Suprapubic skin (tissue), 4 donors: ENCODE data around the gene IYD. TPM values are rescaled to one million over a fixed set of nuclear protein-coding genes. Genes with fewer than 3 reads are reported as not detected.

ENCODE experiments used
- DNase-seq, 2 donors: peaks; one replicate each; pipeline ENCODE4 v3.0.0-alpha.2; 2019; ENCODE audit warnings: low spot score in 2 of 2
- H3K27ac ChIP-seq: fragments of 200-600 bp; sonication (generic); one replicate; pipeline ENCODE4 v1.5.1; 2019
- H3K27me3 ChIP-seq: fragments of 200-600 bp; sonication (generic); one replicate; pipeline ENCODE4 v1.5.1; 2019
- H3K36me3 ChIP-seq: fragments of 200-600 bp; sonication (generic); one replicate; pipeline ENCODE4 v1.5.1; 2019
- H3K4me1 ChIP-seq: fragments of 200-600 bp; sonication (generic); one replicate; pipeline ENCODE4 v1.5.1; 2019
- H3K4me3 ChIP-seq: fragments of 200-600 bp; sonication (generic); one replicate; pipeline ENCODE4 v1.5.1; 2019; ENCODE audit warnings: mild to moderate bottlenecking
- H3K9me3 ChIP-seq: fragments of 200-600 bp; sonication (generic); one replicate; pipeline ENCODE4 v1.5.1; 2019
- EP300 ChIP-seq: sonication (generic); formaldehyde crosslinking; IDR thresholded peaks from one replicate; pipeline ENCODE4 v1.6.1; 2017; ENCODE audit warnings: antibody characterized with exemption
- POLR2A ChIP-seq, 2 donors: fragments of 450-650 bp; IDR thresholded peaks; one replicate each; pipeline ENCODE4 v1.6.1; 2017; ENCODE audit warnings: antibody characterized with exemption in 2 of 2, mild to moderate bottlenecking in 2 of 2, moderate library complexity in 2 of 2
- POLR2AphosphoS5 ChIP-seq, 3 donors: sonication (generic); formaldehyde crosslinking; IDR thresholded peaks; one replicate each; pipeline ENCODE4 v1.6.1; 2017; ENCODE audit warnings: antibody characterized with exemption in 3 of 3
- WGBS: methylation state at CpG from one replicate; pipeline ENCODE4 v1.1.5; 2018; 5-methylcytosine and 5-hydroxymethylcytosine counted together
- total RNA-seq, 4 donors: library from RNA; depleted of rRNA; stranded (reverse); fragments of >200 nt; gene quantifications; one replicate each; pipeline ENCODE4 v1.1.0, GENCODE V29; 2016
- TF ChIP-seq, protein P1 (sequence below), 2 donors: fragments of 200-600 bp in 1 of 2; fragments of 450-650 bp in 1 of 2; sonication (generic) in 1 of 2; IDR thresholded peaks; one replicate each; pipeline ENCODE4 v1.5.1; 2016 to 2019; ENCODE audit warnings: antibody characterized with exemption in 2 of 2, mild to moderate bottlenecking in 1 of 2, moderate library complexity in 1 of 2

IYD gene
- total RNA-seq, 4 donors from 2014 or later = 0.13 to 3.0 (median 1.6) TPM

GRCh38 chr6:150410399-150410798 lies 41.6 kb downstream of the IYD start:
- no peak for DNase-seq
- Histone ChIP-seq H3K27me3 (peaks cover 10% of the 10 kb centered on the region), H3K4me3 (no peak overlapping the region), H3K36me3 (no peaks in the 10 kb centered on the region), H3K9me3 (no peaks in the 10 kb centered on the region), H3K4me1 (peaks cover 25% of the 10 kb centered on the region), H3K27ac (no peak overlapping the region)
- TF ChIP-seq EP300 = no peak
- TF ChIP-seq POLR2A (IDR thresholded peaks at IDR 0.05) = no peak
- no peak for TF ChIP-seq POLR2AphosphoS5 (IDR thresholded peaks at IDR 0.05)
- TF ChIP-seq, protein P1, sequence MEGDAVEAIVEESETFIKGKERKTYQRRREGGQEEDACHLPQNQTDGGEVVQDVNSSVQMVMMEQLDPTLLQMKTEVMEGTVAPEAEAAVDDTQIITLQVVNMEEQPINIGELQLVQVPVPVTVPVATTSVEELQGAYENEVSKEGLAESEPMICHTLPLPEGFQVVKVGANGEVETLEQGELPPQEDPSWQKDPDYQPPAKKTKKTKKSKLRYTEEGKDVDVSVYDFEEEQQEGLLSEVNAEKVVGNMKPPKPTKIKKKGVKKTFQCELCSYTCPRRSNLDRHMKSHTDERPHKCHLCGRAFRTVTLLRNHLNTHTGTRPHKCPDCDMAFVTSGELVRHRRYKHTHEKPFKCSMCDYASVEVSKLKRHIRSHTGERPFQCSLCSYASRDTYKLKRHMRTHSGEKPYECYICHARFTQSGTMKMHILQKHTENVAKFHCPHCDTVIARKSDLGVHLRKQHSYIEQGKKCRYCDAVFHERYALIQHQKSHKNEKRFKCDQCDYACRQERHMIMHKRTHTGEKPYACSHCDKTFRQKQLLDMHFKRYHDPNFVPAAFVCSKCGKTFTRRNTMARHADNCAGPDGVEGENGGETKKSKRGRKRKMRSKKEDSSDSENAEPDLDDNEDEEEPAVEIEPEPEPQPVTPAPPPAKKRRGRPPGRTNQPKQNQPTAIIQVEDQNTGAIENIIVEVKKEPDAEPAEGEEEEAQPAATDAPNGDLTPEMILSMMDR (IDR thresholded peaks at IDR 0.05) = no peak
- WGBS = 50% methylated on average over 4 of the region's 4 CpGs

GRCh38 chr6:150410906-150411305 lies 42.1 kb downstream of the IYD start:
- Histone ChIP-seq H3K9me3 (no peaks in the 10 kb centered on the region), H3K27ac (no peak overlapping the region), H3K27me3 (peaks cover 10% of the 10 kb centered on the region), H3K36me3 (no peaks in the 10 kb centered on the region), H3K4me3 (no peak overlapping the region), H3K4me1 (peaks cover 25% of the 10 kb centered on the region)
- WGBS = 56% methylated on average over 2 of the region's 2 CpGs
- no peak for DNase-seq
- TF ChIP-seq EP300 = no peak
- TF ChIP-seq, protein P1 (IDR thresholded peaks at IDR 0.05) = no peak
- TF ChIP-seq POLR2AphosphoS5 (IDR thresholded peaks at IDR 0.05) = no peak
- no peak for TF ChIP-seq POLR2A (IDR thresholded peaks at IDR 0.05)

DNA sequence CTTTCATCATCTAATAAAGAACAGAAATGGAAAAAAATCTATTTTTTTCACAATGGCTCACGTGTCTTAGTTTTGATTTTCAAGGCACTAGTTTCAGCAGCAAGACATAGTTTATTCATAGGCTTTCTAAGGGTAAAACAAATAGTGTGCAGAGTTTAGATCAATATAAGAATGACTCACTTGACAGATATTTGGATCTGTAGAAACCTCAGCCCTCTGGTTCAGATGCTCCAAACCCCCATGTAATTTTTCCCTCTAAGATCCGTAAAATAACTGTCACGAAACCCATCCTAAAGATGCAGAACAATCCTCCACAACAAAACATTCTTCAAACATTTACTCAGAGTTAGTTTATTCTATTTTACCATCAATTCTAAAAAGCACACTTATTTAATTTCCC lies 43.4 kb downstream of the IYD start:
- 87% methylated on average over 3 of the region's 3 CpGs for WGBS
- H3K4me1 ChIP-seq = peaks cover 25% of the 10 kb centered on the region
- peaks cover 6% of the 10 kb centered on the region for H3K27me3 ChIP-seq
- TF ChIP-seq, protein P1 (IDR thresholded peaks at IDR 0.05) = no peak
- TF ChIP-seq POLR2A (IDR thresholded peaks at IDR 0.05) = no peak
- no peak for TF ChIP-seq EP300
- no peak for TF ChIP-seq POLR2AphosphoS5 (IDR thresholded peaks at IDR 0.05)
- H3K27ac ChIP-seq = no peak overlapping the region
- no peak overlapping the region for H3K4me3 ChIP-seq
- no peaks in the 10 kb centered on the region for H3K36me3 ChIP-seq
- H3K9me3 ChIP-seq = no peaks in the 10 kb centered on the region
- DNase-seq = no peak

DNA sequence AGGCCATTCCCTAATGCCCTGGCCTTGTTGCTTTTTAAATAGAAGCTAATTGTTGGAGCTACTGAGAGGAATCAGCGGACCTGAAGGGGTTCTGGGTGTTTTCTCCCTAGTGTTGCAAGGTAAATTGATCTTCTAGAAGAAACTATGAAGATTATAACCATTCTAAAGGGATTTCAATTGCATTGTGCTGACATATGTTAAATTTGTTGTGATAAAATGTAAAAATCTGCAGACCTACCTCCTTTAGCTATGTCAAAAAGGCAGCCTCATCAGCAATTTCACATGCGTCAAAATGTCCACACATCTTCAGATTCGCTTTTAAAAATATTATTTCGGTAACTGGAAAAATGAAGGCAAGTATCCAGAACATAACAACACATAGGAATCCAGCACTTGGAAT lies 44.4 kb downstream of the IYD start:
- no peak overlapping the region for H3K4me3 ChIP-seq
- 60% methylated on average over 4 of the region's 4 CpGs for WGBS
- TF ChIP-seq POLR2A (IDR thresholded peaks at IDR 0.05) = no peak
- TF ChIP-seq, protein P1 (IDR thresholded peaks at IDR 0.05) = no peak
- no peak for TF ChIP-seq POLR2AphosphoS5 (IDR thresholded peaks at IDR 0.05)
- no peak for TF ChIP-seq EP300
- no peak overlapping the region for H3K27ac ChIP-seq
- DNase-seq = no peak
- no peaks in the 10 kb centered on the region for H3K9me3 ChIP-seq
- H3K4me1 ChIP-seq = peaks cover 31% of the 10 kb centered on the region
- H3K36me3 ChIP-seq = no peaks in the 10 kb centered on the region
- H3K27me3 ChIP-seq = no peaks in the 10 kb centered on the region

DNA sequence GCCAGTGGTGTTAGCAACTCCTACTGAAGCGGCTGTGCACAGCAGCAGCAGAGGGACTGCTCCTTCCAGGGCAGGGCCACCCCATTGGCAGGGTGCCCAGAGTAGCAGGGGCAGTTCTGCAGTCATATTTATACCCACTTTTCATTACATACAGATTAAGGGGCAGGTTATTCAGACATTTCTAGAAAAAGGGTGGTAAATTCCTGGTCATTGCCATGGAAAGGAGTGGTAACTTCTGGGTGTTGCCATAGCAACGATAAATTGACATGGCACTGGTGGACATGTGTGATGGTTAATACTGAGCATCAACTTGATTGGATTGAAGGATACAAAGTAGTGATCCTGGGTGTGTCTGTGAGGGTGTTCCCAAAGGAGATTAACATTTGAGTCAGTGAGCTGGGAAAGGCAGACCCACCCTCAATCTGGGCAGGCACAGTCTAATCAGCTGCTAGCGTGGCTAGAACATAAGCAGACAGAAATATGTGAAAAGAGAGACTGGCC lies 45.0 kb downstream of the IYD start:
- TF ChIP-seq POLR2AphosphoS5 (IDR thresholded peaks at IDR 0.05) (no peak), POLR2A (IDR thresholded peaks at IDR 0.05) (no peak)
- 63% methylated on average over 3 of the region's 3 CpGs for WGBS
- H3K9me3 ChIP-seq = no peaks in the 10 kb centered on the region
- peaks cover 31% of the 10 kb centered on the region for H3K4me1 ChIP-seq
- H3K4me3 ChIP-seq = no peak overlapping the region
- no peak for DNase-seq
- H3K27me3 ChIP-seq = no peaks in the 10 kb centered on the region
- H3K36me3 ChIP-seq = no peaks in the 10 kb centered on the region
- no peak overlapping the region for H3K27ac ChIP-seq

DNA sequence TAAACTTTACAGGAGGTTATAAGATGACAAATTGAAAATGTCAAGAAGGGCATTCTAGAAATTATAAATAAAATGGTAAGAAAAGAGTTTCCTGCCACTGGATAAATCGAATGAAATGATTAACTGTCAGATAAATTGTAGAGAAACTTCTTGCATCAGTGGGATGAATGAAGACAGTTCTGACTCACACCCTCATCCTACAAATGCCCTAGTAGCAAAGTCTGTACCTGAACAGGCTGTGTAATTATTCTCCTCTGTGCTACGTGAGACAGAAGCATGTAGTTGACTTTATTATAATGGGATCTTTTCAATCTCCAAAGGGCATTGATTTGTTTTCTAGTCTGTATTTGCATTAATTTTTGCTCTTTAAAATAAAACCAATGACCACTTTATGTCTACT lies 47.3 kb downstream of the IYD start:
- Histone ChIP-seq H3K4me1 (peaks cover 22% of the 10 kb centered on the region), H3K36me3 (no peaks in the 10 kb centered on the region), H3K4me3 (no peak overlapping the region), H3K27me3 (no peaks in the 10 kb centered on the region), H3K9me3 (no peaks in the 10 kb centered on the region), H3K27ac (no peak overlapping the region)
- TF ChIP-seq POLR2AphosphoS5 (IDR thresholded peaks at IDR 0.05) (no peak), EP300 (no peak), POLR2A (IDR thresholded peaks at IDR 0.05) (no peak)
- TF ChIP-seq, protein P1 (IDR thresholded peaks at IDR 0.05) = no peak
- no peak for DNase-seq
- 68% methylated on average over 2 of the region's 2 CpGs for WGBS
